ENCODE measurements around the gene ELF3. TPM values are rescaled to one million over a fixed set of nuclear protein-coding genes. Genes with fewer than 3 reads are reported as not detected.
"Not testable (repeated sequence)": the region's sequence is repeated elsewhere in the genome, so short reads cannot be mapped to it uniquely, and the experiment has no call there.

The ELF3 gene
- polyA plus RNA-seq (ENCODE audit: insufficient read length in 4 of 4), result 100 to 1,000 TPM in 1 of 4 donors, 10 to 100 TPM in 3; 43.8 to 117 (median 67.8) TPM

- DNase-seq (ENCODE audit: low read depth in 4 of 4, low spot score in 2 of 4), result peak in 3 of 4 donors; percentile 67 to 82 (median 78)
These were observed at the start of gene ELF3 for GRCh38 chr1:202010180-202011015. ELF3 (plus strand) TSS chr1:202010587; CDS start chr1:202011137, 550 bp downstream.

- DNase-seq (ENCODE audit: low read depth in 4 of 4, low spot score in 2 of 4), result not testable (repeated sequence)
These were observed 48.0 kb upstream of the ELF3 start for GRCh38 chr1:201962382-201962781.

GRCh38 chr1:201964261-201964660, 46.1 kb upstream of the ELF3 start:
- no peak for DNase-seq (ENCODE audit: low read depth in 4 of 4, low spot score in 2 of 4)

GRCh38 chr1:201966171-201966570, 44.2 kb upstream of the ELF3 start:
- no peak for DNase-seq (ENCODE audit: low read depth in 4 of 4, low spot score in 2 of 4)

GRCh38 chr1:201968202-201968925, 42.0 kb upstream of the ELF3 start:
- DNase-seq (ENCODE audit: low read depth in 4 of 4, low spot score in 2 of 4), result no peak

- no peak for DNase-seq (ENCODE audit: low read depth in 4 of 4, low spot score in 2 of 4)
These were observed 39.8 kb upstream of the ELF3 start for GRCh38 chr1:201970334-201971159.

- DNase-seq (ENCODE audit: low read depth in 4 of 4, low spot score in 2 of 4), result peak in 2 of 4 donors; percentile 43 to 63
These were observed 28.2 kb upstream of the ELF3 start for GRCh38 chr1:201982082-201982622.

- DNase-seq (ENCODE audit: low read depth in 4 of 4, low spot score in 2 of 4), result peak in 3 of 4 donors; percentile 21 to 52 (median 48)
These were observed 27.6 kb upstream of the ELF3 start, which contains the start of gene RNPEP for GRCh38 chr1:201982623-201983379. RNPEP (plus strand) TSS chr1:201982648; CDS start chr1:201982667, 19 bp downstream.

GRCh38 chr1:201983380-201983805, 27.0 kb upstream of the ELF3 start:
- DNase-seq (ENCODE audit: low read depth in 4 of 4, low spot score in 2 of 4), result peak in 1 of 4 donors; percentile 53

GRCh38 chr1:201984446-201984845, 25.9 kb upstream of the ELF3 start:
- DNase-seq (ENCODE audit: low read depth in 4 of 4, low spot score in 2 of 4), result no peak

GRCh38 chr1:201985355-201985754, 25.0 kb upstream of the ELF3 start:
- no peak for DNase-seq (ENCODE audit: low read depth in 4 of 4, low spot score in 2 of 4)

- DNase-seq (ENCODE audit: low read depth in 4 of 4, low spot score in 2 of 4), result no peak
These were observed 21.8 kb upstream of the ELF3 start for GRCh38 chr1:201988601-201989000.

- no peak for DNase-seq (ENCODE audit: low read depth in 4 of 4, low spot score in 2 of 4)
These were observed 20.8 kb upstream of the ELF3 start for GRCh38 chr1:201989354-201990128.

GRCh38 chr1:201990427-201990826, 20.0 kb upstream of the ELF3 start:
- no peak for DNase-seq (ENCODE audit: low read depth in 4 of 4, low spot score in 2 of 4)

GRCh38 chr1:201999625-202000238, 10.7 kb upstream of the ELF3 start:
- no peak for DNase-seq (ENCODE audit: low read depth in 4 of 4, low spot score in 2 of 4)

- no peak for DNase-seq (ENCODE audit: low read depth in 4 of 4, low spot score in 2 of 4)
These were observed 7.9 kb upstream of the ELF3 start for GRCh38 chr1:202002507-202002906.

- no peak for DNase-seq (ENCODE audit: low read depth in 4 of 4, low spot score in 2 of 4)
These were observed 5.7 kb upstream of the ELF3 start for GRCh38 chr1:202004711-202005110.

- no peak for DNase-seq (ENCODE audit: low read depth in 4 of 4, low spot score in 2 of 4)
These were observed 4.4 kb upstream of the ELF3 start for GRCh38 chr1:202005958-202006357.
